ENCODE results near the gene UXS1.

Gene UXS1

GRCh38 chr2:106070181-106070580 lies 123.9 kb downstream of the UXS1 start:
- DNase-seq, result no peak

- DNase-seq, result no peak
These were observed 125.7 kb downstream of the UXS1 start for GRCh38 chr2:106068451-106068850.

DNA sequence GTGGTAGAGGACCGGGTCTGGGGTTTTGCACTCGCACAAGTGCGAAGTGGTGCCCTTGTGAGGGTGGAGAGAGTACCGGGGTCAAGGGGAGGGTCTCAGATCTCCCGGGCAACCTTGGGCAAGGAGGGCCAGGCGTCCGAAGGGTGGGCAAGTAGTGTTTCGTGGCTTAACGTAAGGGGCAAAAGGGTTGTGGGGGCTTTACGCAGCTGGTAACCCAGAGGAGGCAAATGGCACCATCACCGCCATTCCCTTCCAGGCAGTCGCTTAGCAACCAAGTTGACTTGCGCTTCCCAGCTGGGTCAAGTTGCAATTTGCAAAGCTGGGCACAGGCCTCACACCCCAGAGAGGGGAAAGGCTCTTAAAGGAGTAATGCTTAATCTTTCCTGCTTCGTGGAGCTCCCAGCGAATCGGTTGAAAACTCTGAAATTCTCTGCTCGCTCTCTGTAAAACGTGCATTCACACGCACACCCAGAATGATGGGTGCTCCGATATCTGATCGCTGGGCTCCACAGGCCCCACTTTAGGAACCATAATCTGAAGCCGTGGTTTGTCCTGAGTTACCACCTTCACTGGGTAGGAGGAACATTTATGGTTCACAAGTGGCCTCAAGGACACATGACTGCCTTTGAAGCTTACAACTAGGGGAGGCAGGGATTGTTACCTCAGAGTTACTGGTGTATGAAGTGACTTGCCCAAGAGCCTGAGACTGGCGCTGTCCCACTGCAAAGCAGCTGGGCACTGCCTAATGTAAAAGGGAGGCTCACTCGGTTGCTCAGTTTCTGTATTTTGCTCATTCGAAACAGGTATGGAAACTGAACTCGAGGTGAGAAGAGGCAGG lies 127.9 kb downstream of the UXS1 start:
- DNase-seq, result peak; percentile 73

DNA sequence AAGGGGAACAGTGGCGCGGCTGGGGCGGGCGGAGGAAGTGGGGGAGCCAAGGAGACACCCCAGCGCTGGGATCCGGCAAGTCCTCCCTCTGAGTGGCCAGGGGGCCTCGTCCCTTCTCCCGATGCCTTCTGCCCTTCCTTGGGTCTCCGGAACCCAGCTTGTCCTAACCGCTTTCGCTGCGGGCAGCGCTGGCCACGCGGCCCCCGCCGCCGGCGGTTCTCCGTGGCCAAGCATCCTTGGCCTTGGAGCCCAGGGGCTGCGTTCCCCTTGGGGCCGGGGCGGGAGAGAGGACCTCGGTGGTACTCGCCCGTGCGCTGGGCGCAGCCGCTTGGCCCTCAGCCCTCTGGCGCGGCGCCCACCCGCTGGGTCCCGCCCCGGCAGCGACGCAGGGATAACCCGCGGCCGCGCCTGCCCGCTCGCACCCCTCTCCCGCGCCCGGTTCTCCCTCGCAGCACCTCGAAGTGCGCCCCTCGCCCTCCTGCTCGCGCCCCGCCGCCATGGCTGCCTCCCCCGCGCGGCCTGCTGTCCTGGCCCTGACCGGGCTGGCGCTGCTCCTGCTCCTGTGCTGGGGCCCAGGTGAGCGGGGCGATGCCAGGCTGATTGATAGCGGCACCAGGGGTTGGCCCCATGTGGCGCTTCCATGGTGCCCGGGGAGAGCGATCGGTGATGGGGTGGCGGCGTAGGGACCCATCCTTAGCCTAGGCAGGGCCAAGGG lies 128.7 kb downstream of the UXS1 start:
- DNase-seq, result peak; percentile 79

DNA sequence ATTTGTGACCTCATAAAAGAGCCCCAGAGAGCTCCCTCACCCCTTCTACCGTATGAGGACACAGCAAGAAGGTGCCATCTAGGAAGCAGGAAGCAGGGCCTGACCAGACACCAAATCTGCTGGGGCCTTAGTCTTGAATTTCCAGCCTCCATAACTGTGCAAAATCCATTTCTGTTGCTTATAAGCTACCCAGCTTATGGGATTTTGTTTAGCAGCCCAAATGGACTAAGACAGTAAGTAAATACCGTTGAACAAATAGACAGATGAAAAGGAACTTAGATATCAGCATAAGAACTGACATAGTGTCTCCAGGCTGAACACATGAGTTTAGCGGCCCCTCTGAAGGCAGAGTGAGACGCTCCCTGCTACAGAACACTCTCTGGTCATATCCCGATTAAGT lies 130.9 kb downstream of the UXS1 start:
- no peak for DNase-seq

DNA sequence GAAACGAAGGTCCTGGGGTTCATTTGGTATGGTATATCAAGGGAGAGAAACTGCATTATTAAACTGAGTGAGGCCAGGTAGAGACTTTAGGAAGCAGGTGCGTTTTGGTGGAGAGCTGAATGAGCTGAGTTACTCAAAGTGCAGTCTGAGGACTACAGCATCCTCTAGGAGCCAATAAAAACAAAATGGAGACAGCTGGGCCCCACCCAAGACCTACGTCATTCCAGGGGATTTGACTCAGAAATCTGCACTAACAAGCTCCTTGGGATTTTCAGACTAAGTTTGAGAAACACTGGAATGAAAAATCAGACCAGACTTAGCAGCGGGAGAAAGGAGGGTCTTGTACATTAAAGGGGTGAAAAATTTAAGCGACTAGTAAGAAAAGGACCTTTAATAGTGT lies 131.5 kb downstream of the UXS1 start:
- peak; percentile 81 for DNase-seq

DNA sequence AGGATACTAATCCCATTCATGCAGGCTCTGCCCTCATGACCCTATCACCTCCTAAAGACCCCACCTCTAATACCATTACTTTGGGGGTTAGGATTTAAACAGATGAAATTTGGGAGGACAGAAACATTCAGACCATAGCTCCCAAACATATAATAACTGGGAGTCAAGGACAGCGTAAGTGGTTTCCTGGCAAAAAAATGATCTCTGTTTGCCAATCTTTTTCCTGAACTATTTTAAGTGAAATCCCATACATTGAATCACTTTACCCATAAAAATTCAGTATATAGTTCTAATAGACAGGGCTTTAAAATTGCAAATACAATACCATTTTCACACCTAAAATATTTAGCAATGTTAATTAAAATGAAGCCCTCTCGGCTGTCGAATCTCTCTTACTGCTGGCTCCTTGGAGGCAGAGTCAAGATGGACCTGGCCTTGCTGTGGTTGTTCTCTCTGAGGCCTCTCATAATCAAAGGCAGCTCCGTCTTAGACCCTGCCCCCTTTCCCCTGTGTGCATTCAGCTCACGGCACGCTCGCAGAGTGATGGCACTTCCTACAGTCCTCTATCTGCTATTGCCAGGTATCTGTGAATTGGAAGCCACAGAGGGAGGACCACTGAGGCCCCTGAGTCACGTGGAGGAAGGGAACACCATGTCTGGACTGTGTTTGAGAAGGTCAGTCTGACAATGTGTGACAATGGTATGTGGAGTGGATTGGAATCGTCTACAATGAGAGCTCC lies 132.3 kb downstream of the UXS1 start:
- peak; percentile 51 for DNase-seq

GRCh38 chr2:106059416-106060065 lies 134.6 kb downstream of the UXS1 start:
- DNase-seq, result no peak

- DNase-seq, result no peak
These were observed 135.5 kb downstream of the UXS1 start for GRCh38 chr2:106058469-106059137.

GRCh38 chr2:106057206-106057605 lies 136.9 kb downstream of the UXS1 start:
- no peak for DNase-seq

DNA sequence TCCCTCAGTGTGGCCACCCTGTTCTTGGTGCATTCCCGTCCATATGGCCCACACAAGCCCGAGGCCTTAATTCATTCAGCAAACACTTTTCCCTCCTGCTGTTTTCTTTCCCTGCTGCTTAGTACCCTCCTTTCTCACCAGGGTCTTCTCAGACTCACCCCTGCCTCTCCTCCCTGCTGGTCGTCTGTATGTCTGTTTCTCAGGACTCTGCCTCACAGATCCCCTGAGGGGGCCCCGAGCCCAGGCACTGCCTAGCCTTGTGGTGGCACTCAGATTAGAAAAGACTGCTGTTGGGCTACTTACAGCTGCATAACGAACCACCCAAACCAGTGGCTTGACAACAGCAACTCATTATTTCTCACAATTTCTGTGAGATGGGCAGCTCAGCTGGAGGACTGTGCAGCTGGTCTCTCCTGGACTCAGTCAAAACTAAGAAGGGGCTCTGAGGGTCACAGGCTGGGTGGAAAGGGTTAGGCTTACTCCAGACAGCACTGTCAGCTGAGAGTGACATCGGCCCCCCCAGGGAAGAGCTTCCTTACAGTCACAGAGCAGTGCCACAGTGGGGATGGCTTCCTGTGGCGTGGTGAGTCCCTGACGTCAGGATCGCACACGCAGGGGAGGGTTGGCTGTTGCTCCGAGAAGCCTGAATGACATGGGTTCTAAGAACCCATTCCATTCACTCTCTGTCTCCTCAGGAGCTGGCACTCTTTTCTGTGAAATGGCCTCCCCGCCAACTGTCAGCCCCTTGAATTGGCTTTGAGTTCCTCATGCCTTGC lies 139.0 kb downstream of the UXS1 start:
- DNase-seq, result no peak

GRCh38 chr2:106054321-106054720 lies 139.8 kb downstream of the UXS1 start:
- no peak for DNase-seq

DNA sequence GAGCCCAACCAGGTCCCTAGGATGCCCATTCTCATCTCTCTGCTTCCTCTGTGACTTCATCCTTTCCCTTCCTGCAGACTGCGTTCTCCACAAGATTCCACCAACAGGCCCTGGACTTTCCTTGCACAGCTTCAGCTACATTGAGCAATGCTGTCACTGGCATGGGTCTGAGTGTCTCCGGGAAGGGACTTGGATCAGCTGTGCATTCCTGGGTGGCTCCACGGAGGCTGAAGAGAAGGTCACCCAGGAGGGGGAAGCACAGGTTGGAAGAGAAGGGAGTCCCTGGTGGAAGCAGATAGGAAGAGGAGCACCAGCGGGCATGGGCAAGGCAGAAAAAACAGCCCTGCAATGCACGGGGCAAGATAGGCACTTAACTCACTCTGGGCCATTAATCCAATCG lies 140.5 kb downstream of the UXS1 start:
- no peak for DNase-seq

DNA sequence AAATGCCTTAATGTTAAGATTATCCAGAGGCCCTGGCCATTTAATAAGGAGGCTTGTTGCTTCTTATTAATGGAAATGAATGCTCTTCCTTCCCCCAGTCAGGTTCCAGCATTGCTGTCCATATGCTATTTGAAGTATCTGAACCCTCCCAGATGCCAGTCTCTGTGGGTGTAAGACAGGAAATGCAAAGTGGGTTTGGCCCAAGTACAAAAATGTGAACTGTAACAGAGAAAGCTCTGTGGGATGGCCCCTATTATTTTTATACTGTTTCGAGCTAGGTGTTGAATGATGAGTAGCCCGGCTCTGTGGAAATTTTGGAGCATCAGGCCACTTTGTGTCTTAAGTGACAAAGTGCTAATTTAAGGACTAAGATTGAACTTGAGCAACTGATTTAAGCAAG lies 141.0 kb downstream of the UXS1 start:
- DNase-seq, result no peak

GRCh38 chr2:106044859-106045258 lies 149.2 kb downstream of the UXS1 start:
- no peak for DNase-seq

GRCh38 chr2:106044021-106044420 lies 150.1 kb downstream of the UXS1 start:
- peak; percentile 9 for DNase-seq
